GM19467 (cell line): ENCODE measurements around the gene VSX1.

ENCODE experiments used
- ATAC-seq: cut with Tn5 transposase; IDR thresholded peaks from one replicate; pipeline ENCODE4 v1.9.1; 2021; ENCODE audit warnings: mild to moderate bottlenecking, moderate library complexity; ENCODE audit not compliant: unreplicated experiment

Gene VSX1

DNA sequence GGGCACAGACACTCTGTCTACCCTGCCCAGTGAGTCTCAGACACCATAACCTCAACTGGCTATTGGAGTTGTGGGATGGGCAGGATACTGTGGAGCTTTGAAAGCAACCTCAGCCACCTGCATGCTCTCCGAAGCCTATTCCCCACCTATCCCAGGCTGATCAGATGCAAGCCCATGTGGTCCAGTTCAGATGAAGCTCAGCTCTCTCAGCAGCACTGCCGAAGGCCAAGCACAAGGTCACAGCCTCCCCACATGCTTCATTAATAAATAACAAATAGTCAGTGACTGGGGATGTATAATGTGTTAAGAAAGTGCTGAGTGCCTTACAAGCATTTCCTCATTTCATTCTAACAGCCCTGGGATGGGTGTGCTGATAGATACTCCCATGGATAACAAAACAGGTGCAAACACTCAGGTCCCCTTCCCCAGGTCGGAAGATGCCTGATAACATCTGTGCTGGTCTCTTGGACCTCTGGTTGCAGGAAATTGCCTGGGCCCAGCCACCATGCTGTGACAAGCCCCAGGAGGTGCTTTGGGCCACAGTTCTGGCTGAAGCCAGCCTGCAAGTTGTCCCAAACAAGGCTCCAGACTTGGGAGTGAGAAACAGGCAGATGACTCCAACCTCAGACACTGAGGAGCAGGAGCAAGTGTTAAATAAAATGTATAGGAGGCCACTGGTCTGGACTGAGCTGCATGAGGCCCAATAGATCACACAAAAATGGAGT, 27.7 kb downstream of the VSX1 start:
- no peak for ATAC-seq

GRCh38 chr20:25053255-25054031, 28.5 kb downstream of the VSX1 start:
- no peak for ATAC-seq

DNA sequence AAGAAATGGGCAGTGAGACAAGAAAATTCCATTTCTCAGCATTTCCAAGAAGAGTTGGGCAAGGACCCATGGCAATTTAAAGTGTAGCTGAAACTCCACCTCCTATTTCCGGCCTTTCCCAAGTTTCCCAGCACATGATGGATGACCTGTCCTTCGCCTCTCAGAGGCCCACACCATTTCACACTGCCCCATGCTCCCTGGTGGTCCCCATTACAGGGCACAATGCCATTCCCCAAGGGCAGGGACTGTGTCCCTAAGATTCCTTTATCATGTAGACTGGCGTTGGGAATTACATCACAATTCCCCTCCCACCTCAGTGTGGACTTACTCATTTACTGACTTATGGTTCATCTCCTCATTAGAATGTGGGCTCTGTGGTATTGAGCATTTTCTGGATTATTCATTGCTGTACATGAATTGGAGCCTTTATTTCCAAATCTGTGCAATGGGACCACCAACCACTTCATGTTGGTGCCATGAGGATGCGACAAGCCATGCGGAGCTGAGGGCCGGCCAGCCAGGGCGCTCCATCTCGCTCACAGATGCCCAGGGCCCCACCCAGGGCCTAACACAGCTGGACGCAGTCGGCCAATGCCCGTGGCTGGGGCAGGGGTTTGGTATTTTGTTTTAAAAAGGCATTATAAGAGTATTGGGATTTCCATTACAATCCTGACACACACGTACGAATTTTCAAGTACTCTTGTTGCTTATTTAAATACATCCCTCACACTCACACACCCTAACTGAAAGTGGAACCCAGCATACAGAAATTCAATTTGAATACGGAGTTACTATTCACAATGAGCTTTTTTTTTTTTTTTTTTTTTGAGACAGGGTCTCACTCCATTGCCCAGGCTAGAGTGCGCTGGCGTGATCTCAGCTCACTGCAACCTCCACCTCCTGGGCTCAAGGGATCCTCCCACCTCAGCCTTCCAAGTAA, 29.4 kb downstream of the VSX1 start:
- no peak for ATAC-seq

DNA sequence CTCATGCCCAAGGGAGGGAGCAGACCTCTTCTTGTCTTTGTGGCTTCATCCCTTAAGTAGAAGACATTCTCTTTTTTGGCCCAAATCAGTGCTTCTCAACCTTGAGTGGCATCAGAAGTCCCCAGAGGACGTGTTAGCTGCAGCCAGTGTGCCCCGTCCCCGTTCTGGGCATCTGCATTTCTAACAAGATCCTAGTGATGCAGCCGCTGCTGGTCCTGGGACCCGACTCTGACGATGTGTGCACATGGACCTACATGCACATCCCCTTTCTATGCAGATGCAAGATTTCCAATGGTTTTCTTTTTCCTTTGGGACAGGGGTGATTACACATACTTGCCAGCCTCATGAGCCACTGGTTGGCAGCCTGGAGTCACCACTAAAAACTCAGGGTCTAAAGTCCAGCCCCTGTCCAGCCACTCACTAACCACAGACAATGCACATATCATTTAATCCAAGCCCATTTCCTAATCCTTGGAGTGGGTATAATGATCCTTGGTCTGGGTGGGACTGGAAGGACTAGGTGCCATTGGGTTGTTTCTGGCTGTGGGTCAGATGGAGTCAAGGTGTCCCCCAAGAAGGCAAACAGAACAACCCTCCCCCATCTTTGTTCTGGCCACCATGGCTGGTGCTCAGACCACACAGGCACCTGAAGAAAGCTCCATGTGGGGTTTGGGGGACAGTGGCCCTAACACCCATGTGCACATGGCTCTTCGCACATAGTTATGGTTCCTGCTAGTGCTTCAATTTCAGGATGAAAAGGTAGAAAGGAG, 30.4 kb downstream of the VSX1 start:
- ATAC-seq, result no peak

DNA sequence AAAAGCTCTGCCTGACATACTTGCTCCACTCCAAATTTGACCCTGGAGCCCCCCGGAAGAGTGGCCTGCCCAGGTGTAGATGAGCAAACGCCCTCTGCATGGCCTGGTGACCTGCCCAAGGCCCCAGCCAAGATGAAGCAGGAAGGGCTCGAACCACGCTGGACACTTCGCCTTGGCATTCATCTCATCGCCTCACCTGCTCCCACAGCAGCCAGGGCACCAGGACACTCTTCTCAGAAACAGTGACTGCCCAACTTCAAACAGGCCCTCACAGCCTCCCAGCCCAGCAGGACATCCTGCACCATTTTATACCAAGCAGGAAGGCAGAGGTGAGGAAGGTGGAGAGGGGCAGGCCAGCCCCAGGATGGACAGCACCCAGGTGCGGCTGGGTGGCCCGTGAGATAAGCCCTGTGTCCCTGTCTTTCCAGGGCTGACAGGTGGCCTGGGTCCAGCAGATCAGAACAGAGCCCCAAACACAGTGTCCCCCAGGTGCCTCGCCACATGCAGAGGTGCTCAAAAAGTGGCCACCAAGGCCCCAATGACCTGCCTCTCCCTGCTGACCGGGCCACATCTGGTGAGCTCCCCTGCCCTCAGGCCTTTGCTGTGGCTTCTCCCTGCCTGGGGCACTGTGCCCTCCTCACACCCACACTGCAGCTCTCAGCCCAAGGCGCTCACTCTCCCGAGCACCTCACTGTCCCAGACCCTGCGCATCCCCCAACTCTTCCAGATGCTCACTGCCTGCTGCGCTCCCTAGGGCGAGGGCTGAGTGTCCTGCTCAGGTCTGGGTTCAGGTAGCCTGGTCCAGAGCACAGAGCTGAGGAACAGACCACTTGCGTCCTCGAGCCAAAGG, 31.2 kb downstream of the VSX1 start:
- ATAC-seq, result no peak

DNA sequence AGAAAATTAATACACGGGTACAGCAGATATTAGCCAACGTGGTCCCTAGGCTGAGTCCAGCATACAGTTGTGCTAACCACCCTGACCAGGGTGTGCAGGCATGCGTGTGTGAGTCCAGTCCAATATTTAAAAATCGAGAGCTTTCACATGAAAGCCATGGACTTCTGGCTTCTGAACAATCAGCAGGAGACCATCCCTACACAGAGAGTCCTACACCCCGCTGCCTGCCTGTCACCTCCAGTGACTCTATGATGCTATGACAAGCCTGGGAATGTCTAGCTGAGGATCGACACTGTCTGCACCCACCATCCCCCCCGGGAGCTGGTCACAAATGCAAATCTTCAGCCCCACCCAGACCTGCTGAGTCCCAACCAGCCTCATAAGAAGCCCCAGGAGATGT, 31.9 kb downstream of the VSX1 start:
- no peak for ATAC-seq

DNA sequence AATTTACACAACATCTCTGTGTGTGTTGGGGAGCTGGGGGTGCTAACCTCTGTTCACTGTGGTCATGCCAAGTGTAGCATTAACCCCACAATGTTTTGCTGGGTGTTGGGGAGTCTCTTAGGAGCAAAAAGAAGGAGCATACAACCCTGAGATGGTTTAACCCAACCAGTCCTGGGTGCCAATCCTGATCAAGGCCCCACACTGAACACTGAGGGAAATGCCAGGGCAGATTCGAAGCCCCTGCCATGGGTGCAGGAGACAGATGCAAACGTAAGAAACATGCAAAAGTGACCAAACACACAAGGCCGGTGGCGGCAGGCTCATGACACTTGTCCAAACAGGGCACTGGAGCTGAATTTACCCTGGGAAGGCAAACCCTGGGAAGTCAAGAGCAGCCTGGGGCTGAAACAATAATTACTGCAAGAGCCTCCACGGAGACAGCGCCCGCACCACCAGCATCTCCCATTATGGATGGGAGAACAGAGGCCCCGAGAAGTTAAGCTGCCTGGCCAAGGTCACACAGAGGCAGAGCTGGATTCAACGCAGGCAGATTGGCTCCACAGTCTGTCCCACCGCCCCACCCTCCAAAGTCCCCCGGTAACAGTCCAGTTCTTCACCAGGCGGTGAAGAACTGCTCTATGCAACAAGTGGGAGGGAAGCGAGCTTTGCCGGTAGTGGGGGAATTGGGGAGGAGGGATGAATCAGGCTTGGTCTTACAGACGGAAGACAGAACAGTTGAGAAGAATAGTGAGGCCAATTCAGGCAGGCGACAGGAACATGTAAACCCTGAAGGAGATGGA, 32.5 kb downstream of the VSX1 start:
- ATAC-seq, result no peak

- no peak for ATAC-seq
These were observed 33.4 kb downstream of the VSX1 start for GRCh38 chr20:25048519-25048952.

- no peak for ATAC-seq
These were observed 34.2 kb downstream of the VSX1 start for GRCh38 chr20:25047766-25048165.

GRCh38 chr20:25046736-25047666, 34.9 kb downstream of the VSX1 start:
- ATAC-seq, result no peak

GRCh38 chr20:25046181-25046641, 35.7 kb downstream of the VSX1 start:
- no peak for ATAC-seq

GRCh38 chr20:25045343-25045712, 36.6 kb downstream of the VSX1 start:
- no peak for ATAC-seq

GRCh38 chr20:25044660-25045342, 37.1 kb downstream of the VSX1 start:
- ATAC-seq, result no peak

DNA sequence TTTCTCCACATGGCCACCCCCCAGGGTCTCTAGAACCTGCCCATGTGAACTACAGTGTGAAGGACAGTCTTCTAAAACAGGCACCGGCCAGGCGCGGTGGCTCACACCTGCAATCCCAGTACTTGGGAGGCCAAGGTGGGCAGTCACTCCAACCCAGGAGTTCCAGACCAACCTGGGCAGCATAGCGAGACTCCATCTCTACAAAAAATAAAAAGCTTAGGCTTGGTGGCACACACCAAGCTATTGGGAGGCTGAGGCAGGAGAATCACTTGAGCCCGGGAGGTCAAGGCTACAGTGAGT, 37.7 kb downstream of the VSX1 start:
- ATAC-seq, result no peak

- no peak for ATAC-seq
These were observed 38.3 kb downstream of the VSX1 start for GRCh38 chr20:25043499-25044260.
